BE2C (cell line): ENCODE results near the gene LYST.

Source experiments
- DNase-seq: peaks from one replicate; pipeline ENCODE4 v3.0.0-alpha.2; 2020
- H3K27me3 ChIP-seq: fragments of 250-450 bp; sonication (Bioruptor Pico); 2 replicates; pipeline ENCODE4 v1.5.1; 2020; ENCODE audit warnings: mild to moderate bottlenecking
- H3K36me3 ChIP-seq: fragments of 250-450 bp; sonication (Bioruptor Pico); 2 replicates; pipeline ENCODE4 v1.5.1; 2020; ENCODE audit warnings: mild to moderate bottlenecking
- H3K4me1 ChIP-seq: fragments of 250-450 bp; sonication (Bioruptor Pico); 2 replicates; pipeline ENCODE4 v1.5.1; 2020
- H3K4me3 ChIP-seq: 2 replicates; pipeline ENCODE4 v1.5.1; 2011; ENCODE audit warnings: low read depth, low read length
- H3K9me3 ChIP-seq: fragments of 250-450 bp; sonication (Bioruptor Pico); 2 replicates; pipeline ENCODE4 v1.5.1; 2020
- CTCF ChIP-seq: IDR thresholded peaks from 2 replicates; pipeline ENCODE4 v1.5.1; 2012; ENCODE audit warnings: mild to moderate bottlenecking, low read depth, low read length

The LYST gene

GRCh38 chr1:235632506-235633401 is 234.0 kb downstream of the LYST start:
- Histone ChIP-seq H3K4me3 (no peak overlapping the region), H3K27me3 (no peaks in the 10 kb centered on the region), H3K9me3 (no peaks in the 10 kb centered on the region), H3K4me1 (no peaks in the 10 kb centered on the region), H3K36me3 (no peaks in the 10 kb centered on the region; the same call in 1 of the 2 replicates)
- DNase-seq = no peak
- TF ChIP-seq CTCF = no peak

- Histone ChIP-seq H3K4me3 (no peak overlapping the region), H3K27me3 (no peaks in the 10 kb centered on the region), H3K9me3 (no peaks in the 10 kb centered on the region), H3K36me3 (no peaks in the 10 kb centered on the region), H3K4me1 (no peaks in the 10 kb centered on the region)
- DNase-seq = no peak
- TF ChIP-seq CTCF = no peak
Measured at GRCh38 chr1:235631816-235632215, 234.9 kb downstream of the LYST start.

- Histone ChIP-seq H3K9me3 (no peaks in the 10 kb centered on the region), H3K4me1 (no peaks in the 10 kb centered on the region), H3K4me3 (no peak overlapping the region), H3K27me3 (no peaks in the 10 kb centered on the region), H3K36me3 (peaks cover 11% of the 10 kb centered on the region; the same call in 1 of the 2 replicates)
- TF ChIP-seq CTCF = no peak
- no peak for DNase-seq
Measured at GRCh38 chr1:235628316-235629005, 238.2 kb downstream of the LYST start.

- no peaks in the 10 kb centered on the region for H3K9me3 ChIP-seq
- no peak overlapping the region for H3K4me3 ChIP-seq
- no peaks in the 10 kb centered on the region for H3K27me3 ChIP-seq
- H3K4me1 ChIP-seq = no peaks in the 10 kb centered on the region
- H3K36me3 ChIP-seq = peaks cover 11% of the 10 kb centered on the region; the same call in 1 of the 2 replicates
- DNase-seq = no peak
- TF ChIP-seq CTCF = no peak
Measured at GRCh38 chr1:235625831-235626230, 240.9 kb downstream of the LYST start.

GRCh38 chr1:235625340-235625739 is 241.4 kb downstream of the LYST start:
- Histone ChIP-seq H3K4me3 (no peak overlapping the region), H3K27me3 (no peaks in the 10 kb centered on the region)
- no peak for DNase-seq

More at GRCh38 chr1:235625340-235625739, 241.4 kb downstream of the LYST start:
- TF ChIP-seq CTCF = no peak
- Histone ChIP-seq H3K36me3 (peaks cover 11% of the 10 kb centered on the region; the same call in 1 of the 2 replicates), H3K4me1 (no peaks in the 10 kb centered on the region), H3K9me3 (no peaks in the 10 kb centered on the region)
